Activated T-helper 17 cell treated with anti-CD3 and anti-CD28 coated beads, Interleukin-2, amount 50 U/mL, for 72 hours (primary cell): ENCODE results near the gene CDC42SE1. TPM values are rescaled to one million over a fixed set of nuclear protein-coding genes. Genes with fewer than 3 reads are reported as not detected.

Experiments
- ATAC-seq: fragments of 150-1000 bp; cut with Tn5 transposase; replicated peaks from 2 replicates; pipeline ENCODE4 v1.10.0; 2021; ENCODE audit warnings: mild to moderate bottlenecking, moderate library complexity
- H3K27ac Mint-ChIP-seq: one replicate; pipeline ENCODE4 v1.8.0; 2022; ENCODE audit warnings: mixed read lengths
- H3K27me3 Mint-ChIP-seq: one replicate; pipeline ENCODE4 v1.8.0; 2022; ENCODE audit warnings: mixed read lengths
- H3K36me3 Mint-ChIP-seq: one replicate; pipeline ENCODE4 v1.8.0; 2022; ENCODE audit warnings: low read depth, mild to moderate bottlenecking, mixed read lengths
- H3K4me1 Mint-ChIP-seq: one replicate; pipeline ENCODE4 v1.8.0; 2022; ENCODE audit warnings: mixed read lengths
- H3K4me3 Mint-ChIP-seq: one replicate; pipeline ENCODE4 v1.8.0; 2022; ENCODE audit warnings: mild to moderate bottlenecking, mixed read lengths
- H3K9me3 Mint-ChIP-seq: one replicate; pipeline ENCODE4 v1.8.0; 2022; ENCODE audit warnings: mixed read lengths
- total RNA-seq, 2 donors: library from RNA; stranded (reverse); gene quantifications; one replicate each; pipeline ENCODE4 v1.2.3, GENCODE V29; 2022

CDC42SE1 gene
- total RNA-seq, 2 donors from 2014 or later, result 99.7 to 121 TPM

- Mint-ChIP-seq H3K9me3 (no peaks in the 10 kb centered on the region), H3K4me1 (peaks cover 10% of the 10 kb centered on the region), H3K4me3 (no peak overlapping the region), H3K27ac (no peak overlapping the region), H3K27me3 (no peaks in the 10 kb centered on the region), H3K36me3 (peaks cover 12% of the 10 kb centered on the region)
- ATAC-seq, result no peak
Observed at GRCh38 chr1:151039521-151039920, 19.9 kb downstream of the CDC42SE1 start.

- no peak for ATAC-seq
- Mint-ChIP-seq H3K4me1 (peaks cover 4% of the 10 kb centered on the region), H3K4me3 (no peak overlapping the region), H3K9me3 (no peaks in the 10 kb centered on the region), H3K36me3 (peaks cover 24% of the 10 kb centered on the region), H3K27ac (no peak overlapping the region), H3K27me3 (no peaks in the 10 kb centered on the region)
Observed at GRCh38 chr1:151037032-151037431, 22.4 kb downstream of the CDC42SE1 start.

DNA sequence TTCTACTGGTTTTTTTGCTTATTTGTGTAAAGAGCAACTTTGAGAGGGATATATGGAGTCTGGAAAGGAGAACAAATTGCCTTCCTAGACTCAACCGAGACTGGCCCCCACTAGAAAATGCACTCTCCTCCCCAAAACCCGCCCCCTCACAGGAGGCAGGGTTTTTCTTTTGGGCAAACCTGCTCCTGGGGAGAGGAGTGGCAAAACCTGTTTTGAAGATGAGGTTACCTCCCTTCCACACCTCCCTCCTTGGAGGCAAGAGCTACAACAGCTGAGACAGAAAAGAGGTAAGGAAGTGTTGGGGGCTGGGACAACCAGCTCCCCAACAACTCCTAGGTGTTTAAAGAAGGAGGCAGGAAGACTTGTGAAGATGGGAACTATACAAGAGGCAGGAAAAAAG lies 23.1 kb downstream of the CDC42SE1 start, which contains the start of gene BNIPL:
BNIPL (plus strand) TSS at position 231 of the 400 bp plus-strand sequence; CDS start at position 371, 140 bp downstream.
- peak within 1 kb of the TSS; percentile 7 for H3K27ac Mint-ChIP-seq
- H3K4me3 Mint-ChIP-seq, result no peak within 1 kb of the TSS
- H3K27me3 Mint-ChIP-seq, result no peaks in the 10 kb centered on the region
- no peak for ATAC-seq
- H3K4me1 Mint-ChIP-seq, result peaks cover 4% of the 10 kb centered on the region
- H3K36me3 Mint-ChIP-seq, result peaks cover 27% of the 10 kb centered on the region
- H3K9me3 Mint-ChIP-seq, result no peaks in the 10 kb centered on the region

- no peak overlapping the region for H3K4me3 Mint-ChIP-seq
- H3K4me1 Mint-ChIP-seq, result peaks cover 4% of the 10 kb centered on the region
- no peak for ATAC-seq
- H3K27me3 Mint-ChIP-seq, result no peaks in the 10 kb centered on the region
- H3K27ac Mint-ChIP-seq, result peak overlapping the region; percentile 7
- H3K36me3 Mint-ChIP-seq, result peaks cover 39% of the 10 kb centered on the region
- no peaks in the 10 kb centered on the region for H3K9me3 Mint-ChIP-seq
Observed at GRCh38 chr1:151035167-151035566, 24.3 kb downstream of the CDC42SE1 start.

DNA sequence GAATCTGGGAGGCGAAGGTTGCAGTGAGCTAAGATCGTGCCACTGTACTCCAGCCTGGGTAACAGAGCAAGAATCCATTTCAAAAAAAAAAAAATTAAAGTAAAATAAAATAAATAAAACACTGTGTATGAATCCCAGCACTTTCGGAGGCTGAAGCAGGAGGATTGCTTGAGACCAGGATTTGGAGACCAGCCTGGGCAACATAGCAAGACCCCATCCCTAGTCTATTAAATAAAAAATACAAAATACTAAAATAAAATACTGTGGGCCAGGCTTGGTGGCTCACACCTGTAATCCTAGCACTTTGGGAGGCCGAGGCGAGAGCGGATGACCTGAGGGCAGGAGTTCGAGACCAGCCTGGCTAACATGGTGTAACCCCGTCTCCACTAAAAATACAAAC lies 27.3 kb downstream of the CDC42SE1 start:
- Mint-ChIP-seq H3K27ac (no peak overlapping the region), H3K9me3 (no peaks in the 10 kb centered on the region), H3K27me3 (no peaks in the 10 kb centered on the region), H3K36me3 (peaks cover 68% of the 10 kb centered on the region), H3K4me3 (no peak overlapping the region), H3K4me1 (peaks cover 1% of the 10 kb centered on the region)
- ATAC-seq, result no peak

DNA sequence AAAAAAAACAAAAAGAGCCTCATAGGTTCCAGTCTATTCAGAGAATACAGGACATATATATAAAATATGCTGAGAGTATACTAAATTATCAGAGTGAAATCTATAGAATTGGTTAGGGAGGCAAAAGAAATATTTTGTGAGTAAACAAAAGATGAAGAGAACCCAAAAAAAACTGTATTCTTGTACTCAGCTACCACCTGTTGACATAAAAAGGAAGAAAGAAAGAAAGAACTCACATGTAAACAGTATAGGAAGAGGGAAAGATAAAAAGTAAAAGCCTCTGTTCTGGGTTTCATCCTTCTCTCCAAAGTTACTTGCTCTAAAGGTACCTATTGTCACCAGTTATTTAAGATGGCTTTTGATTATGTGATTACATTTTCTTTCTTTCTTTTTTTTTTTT lies 33.0 kb downstream of the CDC42SE1 start:
- no peak for ATAC-seq
- Mint-ChIP-seq H3K27ac (no peak overlapping the region), H3K36me3 (peaks cover 81% of the 10 kb centered on the region), H3K4me1 (peaks cover 4% of the 10 kb centered on the region), H3K27me3 (no peaks in the 10 kb centered on the region), H3K9me3 (no peaks in the 10 kb centered on the region), H3K4me3 (no peak overlapping the region)

DNA sequence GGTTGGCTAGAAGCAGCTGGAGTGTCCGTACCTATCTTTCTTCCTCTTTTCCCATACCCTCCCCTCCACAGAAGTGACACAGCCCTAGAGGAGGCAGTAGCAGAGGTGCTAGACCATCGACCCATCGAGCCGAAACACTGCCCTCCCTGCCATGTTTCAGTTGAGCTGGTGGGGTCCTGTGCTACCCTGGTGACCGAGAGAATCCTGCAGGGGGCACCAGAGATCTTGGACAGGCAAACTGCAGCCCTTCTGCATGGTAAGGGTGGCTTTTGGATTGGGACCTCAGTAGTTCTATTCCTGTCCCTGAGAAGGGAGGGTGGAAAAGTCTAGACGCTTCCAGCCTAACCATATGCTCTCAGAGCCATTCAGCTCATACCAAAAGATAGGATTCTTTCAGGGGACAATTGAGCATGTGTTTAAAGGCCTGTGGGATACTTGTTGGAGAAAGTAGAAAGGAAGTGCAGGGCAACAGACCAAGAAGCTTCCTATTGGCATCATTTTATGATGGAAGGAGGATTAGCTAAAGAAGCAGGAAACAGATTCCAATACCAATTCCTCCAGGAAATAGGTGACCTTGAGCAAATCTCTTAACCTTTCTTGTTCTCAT lies 34.8 kb downstream of the CDC42SE1 start:
- Mint-ChIP-seq H3K4me3 (no peak overlapping the region), H3K9me3 (no peaks in the 10 kb centered on the region), H3K36me3 (peaks cover 65% of the 10 kb centered on the region), H3K27me3 (no peaks in the 10 kb centered on the region), H3K4me1 (peaks cover 4% of the 10 kb centered on the region), H3K27ac (no peak overlapping the region)
- ATAC-seq, result peak; percentile 98

DNA sequence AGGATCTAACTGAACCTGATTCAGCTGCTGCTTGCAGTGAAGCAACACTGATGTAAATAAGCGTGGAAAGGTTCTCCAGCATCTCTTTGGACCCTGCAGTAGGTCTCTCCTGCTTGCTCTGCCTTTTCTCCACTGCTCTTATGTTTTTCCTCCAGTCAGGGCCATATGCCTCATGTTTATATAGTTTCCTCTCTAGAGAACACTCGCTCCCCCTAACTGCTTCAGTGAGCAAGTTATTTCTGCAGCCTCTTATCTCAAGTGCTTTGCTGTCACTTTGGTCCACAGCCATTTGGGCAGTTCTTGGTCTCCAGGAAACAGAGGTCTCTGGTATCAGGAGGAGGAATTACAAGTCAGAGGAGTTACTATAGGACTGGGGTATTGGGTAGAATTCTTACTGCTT lies 45.9 kb downstream of the CDC42SE1 start:
- H3K4me1 Mint-ChIP-seq, result peaks cover 9% of the 10 kb centered on the region
- no peaks in the 10 kb centered on the region for H3K27me3 Mint-ChIP-seq
- H3K27ac Mint-ChIP-seq, result no peak overlapping the region
- no peaks in the 10 kb centered on the region for H3K9me3 Mint-ChIP-seq
- H3K36me3 Mint-ChIP-seq, result peaks cover 27% of the 10 kb centered on the region
- H3K4me3 Mint-ChIP-seq, result no peak overlapping the region
- no peak for ATAC-seq

GRCh38 chr1:151012684-151013471 lies 46.5 kb downstream of the CDC42SE1 start:
- Mint-ChIP-seq H3K4me3 (no peak overlapping the region), H3K27me3 (no peaks in the 10 kb centered on the region), H3K27ac (no peak overlapping the region), H3K4me1 (peaks cover 10% of the 10 kb centered on the region), H3K36me3 (peaks cover 26% of the 10 kb centered on the region), H3K9me3 (no peaks in the 10 kb centered on the region)
- no peak for ATAC-seq

DNA sequence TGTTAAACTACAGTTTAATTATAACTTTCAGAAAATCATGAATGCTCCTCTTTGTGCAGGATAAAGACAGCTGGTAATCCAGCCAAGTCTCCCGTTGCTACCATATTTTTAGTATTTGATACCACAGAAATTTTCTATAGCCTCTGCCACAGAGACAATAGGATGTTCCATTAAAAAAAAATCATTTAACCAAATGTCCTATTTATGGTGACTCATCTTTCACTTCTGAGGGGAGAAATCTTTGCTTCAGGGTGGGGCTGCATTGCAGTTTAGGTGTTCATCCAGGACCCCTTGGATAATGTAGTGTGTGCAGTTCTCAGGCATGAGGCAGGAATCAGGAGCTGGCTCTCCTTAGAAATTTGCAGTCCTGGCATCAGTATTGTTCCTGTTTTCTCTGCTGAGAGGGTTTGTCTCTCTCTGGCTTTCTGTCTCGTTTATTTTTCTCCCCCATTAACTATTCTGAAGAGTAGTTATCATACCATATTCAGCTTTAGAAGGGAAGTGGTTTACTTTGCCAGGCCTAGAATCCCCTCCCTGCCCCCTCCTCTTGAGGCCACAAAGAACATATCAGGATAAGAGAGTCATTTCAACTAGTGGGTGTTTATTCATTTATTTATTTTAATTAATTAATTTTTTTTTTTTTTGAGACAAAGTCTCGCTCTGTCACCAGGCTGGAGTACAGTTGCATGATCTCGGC lies 48.1 kb downstream of the CDC42SE1 start:
- Mint-ChIP-seq H3K4me1 (peaks cover 18% of the 10 kb centered on the region), H3K9me3 (no peaks in the 10 kb centered on the region), H3K27ac (no peak overlapping the region), H3K27me3 (no peaks in the 10 kb centered on the region), H3K4me3 (peak overlapping the region; percentile 27), H3K36me3 (peaks cover 17% of the 10 kb centered on the region)
- no peak for ATAC-seq

DNA sequence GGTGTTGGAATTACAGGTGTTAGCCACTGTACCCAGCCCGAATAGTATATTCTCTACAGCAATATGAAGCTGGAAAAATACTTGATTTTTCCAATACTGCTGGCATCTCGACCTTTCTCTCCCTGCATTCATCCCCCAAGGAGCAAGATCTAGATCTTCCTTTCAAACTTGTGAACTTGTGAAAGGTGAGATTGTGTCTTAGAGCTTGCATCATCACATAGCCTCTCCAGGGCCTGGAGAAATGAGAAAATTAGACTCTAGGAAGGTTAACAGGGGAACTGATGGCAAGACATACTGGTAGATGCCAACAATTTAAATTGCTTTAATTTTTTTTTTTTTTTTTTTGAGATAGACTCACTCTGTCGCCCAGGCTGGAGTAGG lies 49.1 kb downstream of the CDC42SE1 start:
- ATAC-seq, result no peak
- H3K4me3 Mint-ChIP-seq, result peak overlapping the region; percentile 93
- no peaks in the 10 kb centered on the region for H3K27me3 Mint-ChIP-seq
- peaks cover 17% of the 10 kb centered on the region for H3K36me3 Mint-ChIP-seq
- no peaks in the 10 kb centered on the region for H3K9me3 Mint-ChIP-seq
- no peak overlapping the region for H3K27ac Mint-ChIP-seq
- H3K4me1 Mint-ChIP-seq, result peaks cover 18% of the 10 kb centered on the region

DNA sequence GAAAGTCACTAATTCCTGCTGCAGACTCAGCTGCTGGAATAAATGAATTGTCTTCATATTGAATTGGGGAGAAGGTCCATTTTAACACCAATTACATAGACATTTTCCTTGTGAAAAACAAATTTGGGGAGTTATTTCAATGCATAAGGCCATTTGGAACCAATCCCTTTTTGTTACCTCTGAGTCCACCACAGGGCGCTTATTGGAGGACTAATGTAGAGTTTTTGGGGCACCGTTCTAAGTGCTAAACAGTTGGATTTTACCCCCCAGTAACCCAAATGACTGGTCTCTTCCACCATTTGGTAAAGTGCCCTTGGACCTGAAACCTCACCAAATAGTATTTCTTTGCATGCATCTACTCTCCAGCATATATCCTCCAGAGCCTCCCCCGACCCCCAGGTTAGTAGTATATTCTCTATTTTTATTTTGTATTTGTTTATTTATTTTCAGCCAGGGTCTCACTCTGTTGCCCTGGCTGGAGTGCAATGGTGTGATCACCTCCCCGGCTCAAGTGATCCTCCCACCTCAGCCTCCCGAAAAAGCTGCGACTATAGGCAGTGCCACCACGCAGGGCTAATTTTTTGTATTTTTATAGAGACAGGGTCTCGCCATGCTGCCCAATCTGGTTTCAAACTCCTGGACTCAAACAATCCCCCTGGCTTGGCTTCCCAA lies 49.6 kb downstream of the CDC42SE1 start:
- no peaks in the 10 kb centered on the region for H3K27me3 Mint-ChIP-seq
- H3K9me3 Mint-ChIP-seq, result no peaks in the 10 kb centered on the region
- peak overlapping the region; percentile 98 for H3K27ac Mint-ChIP-seq
- H3K4me3 Mint-ChIP-seq, result peak overlapping the region; percentile 93
- no peak for ATAC-seq
- H3K4me1 Mint-ChIP-seq, result peaks cover 18% of the 10 kb centered on the region
- H3K36me3 Mint-ChIP-seq, result peaks cover 17% of the 10 kb centered on the region

DNA sequence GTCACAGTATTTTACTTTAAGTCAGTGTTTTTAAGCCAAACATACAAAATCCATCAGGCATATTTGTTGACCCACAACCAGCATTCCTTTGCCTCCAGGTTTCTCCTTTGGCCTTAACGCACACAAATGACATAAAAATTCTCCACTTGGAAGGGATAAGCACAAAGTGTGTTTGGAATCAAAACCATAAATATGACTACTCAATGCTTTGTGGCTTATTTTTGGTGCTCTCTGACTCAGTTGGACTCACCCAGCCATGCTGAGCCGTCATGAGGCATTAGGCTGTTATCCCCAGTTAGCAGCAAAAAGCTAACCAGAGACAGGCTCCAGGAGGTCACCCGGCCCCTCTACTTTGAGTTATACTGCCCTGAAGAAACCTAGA lies 50.2 kb downstream of the CDC42SE1 start:
- no peaks in the 10 kb centered on the region for H3K27me3 Mint-ChIP-seq
- H3K27ac Mint-ChIP-seq, result peak overlapping the region; percentile 98
- no peaks in the 10 kb centered on the region for H3K9me3 Mint-ChIP-seq
- peaks cover 18% of the 10 kb centered on the region for H3K4me1 Mint-ChIP-seq
- peak overlapping the region; percentile 93 for H3K4me3 Mint-ChIP-seq
- peak; percentile 34 for ATAC-seq
- peaks cover 17% of the 10 kb centered on the region for H3K36me3 Mint-ChIP-seq
